Tibial nerve (tissue), 4 donors: ENCODE results near the gene HSPB1. TPM values are rescaled to one million over a fixed set of nuclear protein-coding genes. Genes with fewer than 3 reads are reported as not detected.

ENCODE experiments used
- DNase-seq, 2 donors: peaks; one replicate each; pipeline ENCODE4 v3.0.0-alpha.2; 2019; ENCODE audit warnings: low spot score in 2 of 2
- H3K27ac ChIP-seq, 4 donors: fragments of 200-600 bp; sonication (generic) in 3 of 4; one replicate each; pipeline ENCODE4 v1.5.1; 2017 to 2019; ENCODE audit warnings: mild to moderate bottlenecking in 1 of 4
- H3K27me3 ChIP-seq, 2 donors: fragments of 200-600 bp; sonication (generic) in 1 of 2; one replicate each; pipeline versions ENCODE4 v1.5.1 to v1.6.0; 2017 to 2019
- H3K36me3 ChIP-seq, 3 donors: fragments of 200-600 bp; sonication (generic); one replicate each; pipeline ENCODE4 v1.5.1; 2018 to 2019
- H3K4me1 ChIP-seq, 4 donors: fragments of 200-600 bp; sonication (generic) in 3 of 4; one replicate each; pipeline ENCODE4 v1.5.1; 2017 to 2019
- H3K4me3 ChIP-seq, 4 donors: fragments of 200-600 bp; sonication (generic) in 3 of 4; one replicate each; pipeline ENCODE4 v1.5.1; 2017 to 2019; ENCODE audit warnings: mild to moderate bottlenecking in 1 of 4, moderate library complexity in 1 of 4
- H3K9me3 ChIP-seq, 4 donors: fragments of 200-600 bp; sonication (generic) in 3 of 4; one replicate each; pipeline ENCODE4 v1.5.1; 2017 to 2019
- EP300 ChIP-seq, 2 donors: sonication (generic); formaldehyde crosslinking; IDR thresholded peaks; one replicate each; pipeline ENCODE4 v1.6.1; 2017; ENCODE audit warnings: antibody characterized with exemption in 2 of 2, mild to moderate bottlenecking in 1 of 2
- POLR2A ChIP-seq, 2 donors: fragments of 450-650 bp; IDR thresholded peaks; one replicate each; pipeline ENCODE4 v1.6.1; 2017; ENCODE audit warnings: antibody characterized with exemption in 2 of 2, mild to moderate bottlenecking in 2 of 2, moderate library complexity in 2 of 2
- WGBS, 2 donors: methylation state at CpG; one replicate each; pipeline ENCODE4 v1.1.5; 2018; 5-methylcytosine and 5-hydroxymethylcytosine counted together
- total RNA-seq, 4 donors: library from RNA; depleted of rRNA; stranded (reverse); fragments of >200 nt; gene quantifications; one replicate each; pipeline ENCODE4 v1.1.0, GENCODE V29; 2016
- TF ChIP-seq, protein P1 (sequence below), 5 experiments: fragments of 200-600 bp in 3 of 5; fragments of 450-650 bp in 2 of 5; sonication (generic) in 3 of 5; IDR thresholded peaks; one replicate each; pipeline ENCODE4 v1.5.1; 2016 to 2019; ENCODE audit warnings: antibody characterized with exemption in 5 of 5, mild to moderate bottlenecking in 3 of 5, moderate library complexity in 2 of 5

The HSPB1 gene
- total RNA-seq, 4 donors from 2014 or later = 272 to 385 (median 324) TPM

- Histone ChIP-seq H3K27ac (no peak overlapping the region), H3K4me3 (no peak overlapping the region), H3K4me1 (peaks cover 0 to 65% (median 3%) of the 10 kb centered on the region in 4 donors), H3K27me3 (no peaks in the 10 kb centered on the region), H3K36me3 (peaks cover 0 to 61% (median 0%) of the 10 kb centered on the region in 3 donors), H3K9me3 (no peaks in the 10 kb centered on the region)
- no peak for DNase-seq
- TF ChIP-seq POLR2A (IDR thresholded peaks at IDR 0.05) (no peak), EP300 (IDR thresholded peaks at IDR 0.05) (no peak)
- TF ChIP-seq, protein P1, sequence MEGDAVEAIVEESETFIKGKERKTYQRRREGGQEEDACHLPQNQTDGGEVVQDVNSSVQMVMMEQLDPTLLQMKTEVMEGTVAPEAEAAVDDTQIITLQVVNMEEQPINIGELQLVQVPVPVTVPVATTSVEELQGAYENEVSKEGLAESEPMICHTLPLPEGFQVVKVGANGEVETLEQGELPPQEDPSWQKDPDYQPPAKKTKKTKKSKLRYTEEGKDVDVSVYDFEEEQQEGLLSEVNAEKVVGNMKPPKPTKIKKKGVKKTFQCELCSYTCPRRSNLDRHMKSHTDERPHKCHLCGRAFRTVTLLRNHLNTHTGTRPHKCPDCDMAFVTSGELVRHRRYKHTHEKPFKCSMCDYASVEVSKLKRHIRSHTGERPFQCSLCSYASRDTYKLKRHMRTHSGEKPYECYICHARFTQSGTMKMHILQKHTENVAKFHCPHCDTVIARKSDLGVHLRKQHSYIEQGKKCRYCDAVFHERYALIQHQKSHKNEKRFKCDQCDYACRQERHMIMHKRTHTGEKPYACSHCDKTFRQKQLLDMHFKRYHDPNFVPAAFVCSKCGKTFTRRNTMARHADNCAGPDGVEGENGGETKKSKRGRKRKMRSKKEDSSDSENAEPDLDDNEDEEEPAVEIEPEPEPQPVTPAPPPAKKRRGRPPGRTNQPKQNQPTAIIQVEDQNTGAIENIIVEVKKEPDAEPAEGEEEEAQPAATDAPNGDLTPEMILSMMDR (IDR thresholded peaks at IDR 0.05) = no peak
- WGBS, 2 donors = 90 to 92% methylated on average over 8 of the region's 8 CpGs
Observed at GRCh38 chr7:76349313-76349885, 46.9 kb downstream of the HSPB1 start.

GRCh38 chr7:76351372-76351771 lies 48.9 kb downstream of the HSPB1 start:
- H3K27me3 ChIP-seq = no peaks in the 10 kb centered on the region
- no peak for DNase-seq
- no peaks in the 10 kb centered on the region for H3K9me3 ChIP-seq
- 89 to 90% methylated on average over 7 of the region's 7 CpGs for WGBS, 2 donors
- H3K4me3 ChIP-seq = no peak overlapping the region
- peaks cover 0 to 51% (median 0%) of the 10 kb centered on the region in 3 donors for H3K36me3 ChIP-seq
- H3K4me1 ChIP-seq = peaks cover 0 to 76% (median 6%) of the 10 kb centered on the region in 4 donors
- no peak for TF ChIP-seq EP300 (IDR thresholded peaks at IDR 0.05)
- TF ChIP-seq, protein P1 (IDR thresholded peaks at IDR 0.05) = no peak
- TF ChIP-seq POLR2A (IDR thresholded peaks at IDR 0.05) = no peak
- H3K27ac ChIP-seq = no peak overlapping the region

GRCh38 chr7:76352193-76352592 lies 49.7 kb downstream of the HSPB1 start:
- H3K4me3 ChIP-seq = no peak overlapping the region
- TF ChIP-seq, protein P1 (IDR thresholded peaks at IDR 0.05) = no peak
- TF ChIP-seq POLR2A (IDR thresholded peaks at IDR 0.05) (no peak), EP300 (IDR thresholded peaks at IDR 0.05) (no peak)
- H3K36me3 ChIP-seq = peaks cover 0 to 42% (median 0%) of the 10 kb centered on the region in 3 donors
- no peaks in the 10 kb centered on the region for H3K9me3 ChIP-seq
- H3K27ac ChIP-seq = no peak overlapping the region
- DNase-seq = no peak
- peaks cover 0 to 76% (median 13%) of the 10 kb centered on the region in 4 donors for H3K4me1 ChIP-seq
- no peaks in the 10 kb centered on the region for H3K27me3 ChIP-seq
- WGBS, 2 donors = 76 to 82% methylated on average over 6 of the region's 6 CpGs

GRCh38 chr7:76353744-76354143 lies 51.3 kb downstream of the HSPB1 start:
- no peaks in the 10 kb centered on the region for H3K27me3 ChIP-seq
- H3K4me3 ChIP-seq = no peak overlapping the region
- DNase-seq = no peak
- TF ChIP-seq EP300 (IDR thresholded peaks at IDR 0.05) (no peak), POLR2A (IDR thresholded peaks at IDR 0.05) (no peak)
- TF ChIP-seq, protein P1 (IDR thresholded peaks at IDR 0.05) = no peak
- H3K4me1 ChIP-seq = peaks cover 0 to 72% (median 16%) of the 10 kb centered on the region in 4 donors
- no peaks in the 10 kb centered on the region for H3K9me3 ChIP-seq
- peaks cover 0 to 32% (median 0%) of the 10 kb centered on the region in 3 donors for H3K36me3 ChIP-seq
- WGBS, 2 donors = 94 to 98% methylated on average over 5 of the region's 5 CpGs
- no peak overlapping the region for H3K27ac ChIP-seq

Other genes starting within 250 kb of the HSPB1 start
- 1 to 10 TPM in 3 of 4 donors, under 1 TPM in 1; 0.22 to 3.1 (median 2.4) TPM for gene SRRM3, start 100.8 kb upstream of the HSPB1 start, total RNA-seq
- gene YWHAG, start 56.3 kb downstream of the HSPB1 start, total RNA-seq = 10 to 100 TPM; 54.9 to 96.6 (median 81.7) TPM
- gene SSC4D, start 107.0 kb downstream of the HSPB1 start, total RNA-seq = under 1 TPM in 1 of 4 donors, not detected in 3; 0.84 TPM
- gene ZP3, start 122.3 kb downstream of the HSPB1 start, total RNA-seq = 10 to 100 TPM in 1 of 4 donors, 1 to 10 TPM in 2, not detected in 1; 1.2 to 19.4 (median 2.4) TPM
- gene DTX2, start 159.0 kb downstream of the HSPB1 start, total RNA-seq = 10 to 100 TPM; 26.8 to 49.2 (median 33.7) TPM
- gene UPK3B, start 207.9 kb downstream of the HSPB1 start, total RNA-seq = 1 to 10 TPM; 2.1 to 8.6 (median 3.1) TPM
- gene SPDYE16, start 240.6 kb downstream of the HSPB1 start, total RNA-seq = under 1 TPM in 1 of 4 donors, not detected in 3; 0.98 TPM